ENCODE measurements around the gene TFF2.

DNA sequence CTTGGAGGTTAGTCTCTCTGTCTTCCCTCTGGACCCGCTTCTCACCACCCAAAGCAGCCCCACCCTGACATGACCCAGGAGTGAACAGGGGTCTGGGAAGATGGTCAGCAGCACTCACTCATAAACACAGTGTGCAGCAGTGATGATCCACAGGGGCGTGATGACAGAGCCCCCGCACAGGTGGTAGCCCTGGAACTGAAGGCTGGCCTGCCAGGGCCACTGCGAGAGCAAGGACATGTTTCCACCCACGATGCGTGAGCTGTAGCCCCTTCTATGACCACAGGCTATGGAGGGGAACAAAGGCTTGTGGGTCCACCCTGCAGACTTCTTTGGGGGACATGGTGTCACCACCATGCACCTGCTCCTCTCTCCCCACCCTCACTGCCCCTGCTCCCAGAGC is 32.1 kb upstream of the TFF2 start:
- TF ChIP-seq POLR2AphosphoS5 (IDR thresholded peaks at IDR 0.05; ENCODE audit: low read depth, low read length) (no peak), CTCF (IDR thresholded peaks at IDR 0.05) (no peak)

Measured in Panc1 (cell line).